HG02884 (cell line): ENCODE measurements around the gene FOSL1.
"Not testable (repeated sequence)": the region's sequence is repeated elsewhere in the genome, so short reads cannot be mapped to it uniquely, and the experiment has no call there.

ENCODE experiments used
- ATAC-seq: cut with Tn5 transposase; IDR thresholded peaks from one replicate; pipeline ENCODE4 v1.9.1; 2021; ENCODE audit warnings: mild to moderate bottlenecking, moderate library complexity; ENCODE audit not compliant: unreplicated experiment

FOSL1 gene

GRCh38 chr11:65897020-65897471 lies 3.1 kb downstream of the FOSL1 start:
- no peak for ATAC-seq

GRCh38 chr11:65896034-65896999 lies 3.9 kb downstream of the FOSL1 start:
- no peak for ATAC-seq

GRCh38 chr11:65895482-65895981 lies 4.7 kb downstream of the FOSL1 start:
- ATAC-seq: no peak

GRCh38 chr11:65894034-65894591 lies 6.1 kb downstream of the FOSL1 start:
- no peak for ATAC-seq

GRCh38 chr11:65892661-65893317 lies 7.4 kb downstream of the FOSL1 start:
- no peak for ATAC-seq

- not testable (repeated sequence) for ATAC-seq
Observed at GRCh38 chr11:65892137-65892540, 8.0 kb downstream of the FOSL1 start.

- ATAC-seq: no peak
Observed at GRCh38 chr11:65891219-65892136, 8.7 kb downstream of the FOSL1 start.

GRCh38 chr11:65890324-65891218 lies 9.6 kb downstream of the FOSL1 start, which contains the start of gene CCDC85B:
Gene CCDC85B (plus strand): TSS chr11:65890673. CDS start chr11:65890784, 111 bp downstream.
- peak; percentile 46 for ATAC-seq

GRCh38 chr11:65888163-65888814 lies 11.9 kb downstream of the FOSL1 start, which contains the start of gene FIBP:
Gene FIBP (minus strand): TSS chr11:65888471. CDS start chr11:65888418, 53 bp downstream.
- ATAC-seq: peak; percentile 37

- no peak for ATAC-seq
Observed at GRCh38 chr11:65887723-65888162, 12.4 kb downstream of the FOSL1 start.

- no peak for ATAC-seq
Observed at GRCh38 chr11:65886826-65887722, 13.1 kb downstream of the FOSL1 start.

GRCh38 chr11:65885808-65886536 lies 14.2 kb downstream of the FOSL1 start:
- ATAC-seq: no peak

GRCh38 chr11:65885231-65885630 lies 15.0 kb downstream of the FOSL1 start:
- ATAC-seq: no peak

- no peak for ATAC-seq
Observed at GRCh38 chr11:65884716-65885092, 15.5 kb downstream of the FOSL1 start.

- no peak for ATAC-seq
Observed at GRCh38 chr11:65883786-65884715, 16.1 kb downstream of the FOSL1 start.
